GM12878 (cell line): ENCODE results near the gene NF1. TPM values are rescaled to one million over a fixed set of nuclear protein-coding genes. Genes with fewer than 3 reads are reported as not detected.

Source experiments
- ATAC-seq: fragments of 200-7000 bp; cut with Tn5 transposase; 3 replicates; pipeline ENCODE4 v1.9.1; 2020; ENCODE audit warnings: mild to moderate bottlenecking, moderate library complexity
- BruUV-seq: library from RNA; stranded (reverse); fragments of 400-500 nt; replicated peaks from 2 replicates; lab custom pipeline; 2021; lab: Mats Ljungman, UMichigan
- CTCF ChIA-PET: fragments of 300-600 bp; sonication (Branson Sonifier 250); formaldehyde crosslinking; extraction: SDS; loops from one replicate; lab custom pipeline; 2021; ENCODE audit warnings: inconsistent platforms; lab: Yijun Ruan, JAX
- POLR2A ChIA-PET: fragments of 350-600 bp; formaldehyde crosslinking; extraction: SDS; loops from one replicate; lab custom pipeline; 2021; ENCODE audit warnings: inconsistent platforms; lab: Charles Lee
- RAD21 ChIA-PET: fragments of 300-600 bp; sonication (Branson Sonifier 250); formaldehyde crosslinking; loops from one replicate; lab custom pipeline; 2023; ENCODE audit warnings: antibody characterized with exemption; ENCODE audit not compliant: unreplicated experiment; lab: Charles Lee
- SMC1A ChIA-PET: fragments of 300-600 bp; sonication (Branson Sonifier 250); formaldehyde crosslinking; loops from one replicate; lab custom pipeline; 2023; ENCODE audit not compliant: unreplicated experiment, uncharacterized antibody; lab: Charles Lee
- DNase-seq: peaks from one replicate; pipeline ENCODE4 v3.0.0-alpha.2; 2011; ENCODE audit warnings: low read depth, low spot score
- FAIRE-seq: peaks from 3 replicates; lab custom pipeline; 2011; peaks lifted over from hg19 to GRCh38; lab: Jason Lieb, UNC
- H2AFZ ChIP-seq: 2 replicates; pipeline ENCODE4 v1.6.0; 2011; ENCODE audit warnings: low read depth, low read length, control low read depth; ENCODE audit not compliant: control insufficient read depth
- H3K27ac ChIP-seq: 2 replicates; pipeline ENCODE4 v1.5.1; 2011; ENCODE audit warnings: control low read depth; ENCODE audit not compliant: control insufficient read depth, insufficient read depth
- H3K27me3 ChIP-seq, 2 experiments: replicated peaks in 1 of 2; 2 replicates each; pipeline versions ENCODE4 v1.6.0 to v1.6.1; 2011; ENCODE audit warnings: low read length in 1 of 2; ENCODE audit not compliant: control insufficient read depth in 2 of 2, insufficient read depth in 2 of 2
- H3K36me3 ChIP-seq, 2 experiments: 2 replicates each; pipeline ENCODE4 v1.5.1; 2011; ENCODE audit warnings: low read length in 1 of 2; ENCODE audit not compliant: control insufficient read depth in 2 of 2, insufficient read depth in 2 of 2
- H3K4me1 ChIP-seq: 2 replicates; pipeline ENCODE4 v1.6.1; 2011; ENCODE audit warnings: mild to moderate bottlenecking, low read length, moderate library complexity, mixed read lengths; ENCODE audit not compliant: control insufficient read depth, insufficient read depth
- H3K4me2 ChIP-seq: 2 replicates; pipeline ENCODE4 v1.6.0; 2011; ENCODE audit warnings: control low read depth; ENCODE audit not compliant: control insufficient read depth, insufficient read depth
- H3K4me3 ChIP-seq: fragments of 200-600 bp; sonication (generic); 2 replicates; pipeline ENCODE4 v1.5.1; 2016
- H3K79me2 ChIP-seq: 2 replicates; pipeline ENCODE4 v1.6.0; 2011; ENCODE audit warnings: low read length; ENCODE audit not compliant: control insufficient read depth, insufficient read depth
- H3K9ac ChIP-seq: 2 replicates; pipeline ENCODE4 v1.8.0; 2011; ENCODE audit warnings: low read length, control low read depth, mixed read lengths; ENCODE audit not compliant: control insufficient read depth, insufficient read depth
- H3K9me3 ChIP-seq: replicated peaks from 3 replicates; pipeline ENCODE4 v1.5.1; 2011; ENCODE audit warnings: mild to moderate bottlenecking, low read length; ENCODE audit not compliant: control insufficient read depth, insufficient read depth
- H4K20me1 ChIP-seq: 2 replicates; pipeline ENCODE4 v1.6.0; 2011; ENCODE audit not compliant: control insufficient read depth, insufficient read depth
- CBX5 ChIP-seq: sonication (generic); IDR thresholded peaks from 2 replicates; pipeline ENCODE4 v1.6.1; 2016; ENCODE audit warnings: low read depth, moderate library complexity, mild to moderate bottlenecking, inconsistent platforms
- CEBPZ ChIP-seq: fragments of 150-350 bp; IDR thresholded peaks from 2 replicates; pipeline ENCODE4 v1.6.1; 2016; ENCODE audit warnings: low read depth, low read length
- IRF5 ChIP-seq: fragments of 450-650 bp; IDR thresholded peaks from 2 replicates; pipeline ENCODE4 v1.6.1; 2017; ENCODE audit warnings: borderline replicate concordance
- PRDM15 ChIP-seq: fragments of 450-650 bp; formaldehyde crosslinking; IDR thresholded peaks from 2 replicates; pipeline ENCODE4 v1.4.0; 2020; ENCODE audit warnings: mild to moderate bottlenecking, moderate library complexity
- WGBS: methylation state at CpG from one replicate; pipeline ENCODE4 v1.1.6; 2016; ENCODE audit warnings: low lambda C conversion rate; ENCODE audit not compliant: insufficient replicate concordance, insufficient coverage; ENCODE audit errors: missing lambda C conversion rate; 5-methylcytosine and 5-hydroxymethylcytosine counted together
- in situ Hi-C: fragments of 300-500 bp; cut with MboI; formaldehyde crosslinking; loops from 9 replicates; pipeline ENCODE4 v1.14.3; 2018; ENCODE audit warnings: mixed read lengths
- intact Hi-C: fragments of 100-400 bp; cut with micrococcal nuclease; formaldehyde crosslinking; loops from one replicate; pipeline ENCODE4 v1.14.2; 2022; ENCODE audit not compliant: unreplicated experiment
- polyA plus RNA-seq, 11 experiments: library from polyadenylated mRNA; depleted of rRNA in 4 of 11; unstranded in 6 of 11; stranded (reverse) in 5 of 11; fragments of >200 nt; fragmentation: Nextera tagmentation in 4 of 11; fragmentation: Illumina TruSeq in 1 of 11; extraction: Ambion mirVana in 4 of 11; extraction: Trizol in 1 of 11; gene quantifications; 1 replicate in 1 of 11; 2 replicates in 10 of 11; pipeline versions ENCODE4 v1.2.1 to v1.2.3, GENCODE V29; 2011 to 2016; ENCODE audit warnings: inconsistent platforms in 2 of 11, missing spikeins in 2 of 11, low read depth in 1 of 11
- total RNA-seq, 4 experiments: library from RNA; depleted of rRNA in 3 of 4; stranded (reverse); fragments of >200 nt in 3 of 4; fragmentation: Illumina TruSeq in 1 of 4; extraction: Trizol in 1 of 4; gene quantifications; 2 replicates each; pipeline versions ENCODE4 v1.2.1 to v1.2.3, GENCODE V29; 2013 to 2021

NF1 gene
- total and polyA plus RNA-seq, 10 of the 15 experiments (the other 5 are each of a cell fraction or from before 2014, with no cell fraction given), result 2.5 to 31.8 (median 16.6) TPM

- BruUV-seq, result no TSS peak
- ChIA-PET POLR2A (no interaction called here), CTCF (no interaction called here), RAD21 (no interaction called here), SMC1A (no interaction called here)
- Histone ChIP-seq H3K9me3 (no peaks in the 10 kb centered on the region), H3K9ac (no peak within 1 kb of the TSS), H3K79me2 (no peaks in the 10 kb centered on the region), H3K27me3 (no peaks in the 10 kb centered on the region), H3K4me3 (no peak within 1 kb of the TSS), H3K27ac (no peak within 1 kb of the TSS), H2AFZ (no peak within 1 kb of the TSS), H3K36me3 (no peaks in the 10 kb centered on the region; a peak in 2 of 4 replicates), H3K4me2 (no peak within 1 kb of the TSS), H4K20me1 (no peaks in the 10 kb centered on the region), H3K4me1 (no peaks in the 10 kb centered on the region)
- DNase-seq (no peak), ATAC-seq (no peak), FAIRE-seq (no peak)
- TF ChIP-seq PRDM15 (CRISPR knock-in tag), result no peak
- no peak for TF ChIP-seq CEBPZ
- TF ChIP-seq IRF5, result no peak
- no peak for TF ChIP-seq CBX5
- in situ Hi-C loops, result no loop called here
- WGBS, result 97% methylated on average over 7 of the region's 7 CpGs
- intact Hi-C loops, result no loop called here
These were observed 202.3 kb downstream of the NF1 start, which contains the start of gene OMG for GRCh38 chr17:31297090-31297489. Gene OMG (minus strand): TSS chr17:31297239. CDS start chr17:31296331, 908 bp downstream.
